ENCODE results near the gene MACROD2. TPM values are rescaled to one million over a fixed set of nuclear protein-coding genes. Genes with fewer than 3 reads are reported as not detected.

MACROD2 gene
- total and polyA plus RNA-seq, 7 donors: 0.20 to 4.8 (median 0.87) TPM

DNA sequence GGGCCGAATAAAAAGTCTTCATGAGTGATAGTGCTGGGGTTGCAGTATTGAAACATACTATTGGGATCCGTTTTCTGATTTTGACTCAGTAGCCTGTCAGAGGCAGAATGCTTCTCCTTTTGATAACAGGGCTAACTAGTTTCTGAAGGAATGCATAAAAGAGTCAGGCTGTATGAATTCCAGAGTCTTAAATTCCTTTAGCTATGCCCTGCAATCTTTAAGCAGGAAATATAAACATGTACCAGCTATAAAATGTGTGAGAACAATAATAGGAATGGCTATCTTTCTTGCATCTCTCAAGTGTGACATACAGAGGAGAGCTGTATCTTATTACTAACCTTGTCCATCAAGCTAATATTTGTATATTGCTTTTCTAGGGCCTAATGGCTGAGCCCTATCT, 1660.8 kb downstream of the MACROD2 start:
- ATAC-seq (no peak), DNase-seq (no peak)
- Histone ChIP-seq H3K4me3 (no peak overlapping the region), H3K27ac (no peak overlapping the region), H3K27me3 (ENCODE audit: insufficient read depth in 3 of 3, low read length in 2 of 3) (no peaks in the 10 kb centered on the region), H3K9me3 (no peaks in the 10 kb centered on the region), H3K4me1 (no peaks in the 10 kb centered on the region), H3K36me3 (ENCODE audit: insufficient read depth in 1 of 2, low read depth in 1 of 2) (no peaks in the 10 kb centered on the region)
- intact Hi-C loops (cut with DNase I): no loop called here
- 57 to 66% (median 64%) methylated on average over 2 of the region's 2 CpGs for WGBS, 3 donors
- TF ChIP-seq, protein P1, sequence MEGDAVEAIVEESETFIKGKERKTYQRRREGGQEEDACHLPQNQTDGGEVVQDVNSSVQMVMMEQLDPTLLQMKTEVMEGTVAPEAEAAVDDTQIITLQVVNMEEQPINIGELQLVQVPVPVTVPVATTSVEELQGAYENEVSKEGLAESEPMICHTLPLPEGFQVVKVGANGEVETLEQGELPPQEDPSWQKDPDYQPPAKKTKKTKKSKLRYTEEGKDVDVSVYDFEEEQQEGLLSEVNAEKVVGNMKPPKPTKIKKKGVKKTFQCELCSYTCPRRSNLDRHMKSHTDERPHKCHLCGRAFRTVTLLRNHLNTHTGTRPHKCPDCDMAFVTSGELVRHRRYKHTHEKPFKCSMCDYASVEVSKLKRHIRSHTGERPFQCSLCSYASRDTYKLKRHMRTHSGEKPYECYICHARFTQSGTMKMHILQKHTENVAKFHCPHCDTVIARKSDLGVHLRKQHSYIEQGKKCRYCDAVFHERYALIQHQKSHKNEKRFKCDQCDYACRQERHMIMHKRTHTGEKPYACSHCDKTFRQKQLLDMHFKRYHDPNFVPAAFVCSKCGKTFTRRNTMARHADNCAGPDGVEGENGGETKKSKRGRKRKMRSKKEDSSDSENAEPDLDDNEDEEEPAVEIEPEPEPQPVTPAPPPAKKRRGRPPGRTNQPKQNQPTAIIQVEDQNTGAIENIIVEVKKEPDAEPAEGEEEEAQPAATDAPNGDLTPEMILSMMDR (IDR thresholded peaks at IDR 0.05): no peak

DNA sequence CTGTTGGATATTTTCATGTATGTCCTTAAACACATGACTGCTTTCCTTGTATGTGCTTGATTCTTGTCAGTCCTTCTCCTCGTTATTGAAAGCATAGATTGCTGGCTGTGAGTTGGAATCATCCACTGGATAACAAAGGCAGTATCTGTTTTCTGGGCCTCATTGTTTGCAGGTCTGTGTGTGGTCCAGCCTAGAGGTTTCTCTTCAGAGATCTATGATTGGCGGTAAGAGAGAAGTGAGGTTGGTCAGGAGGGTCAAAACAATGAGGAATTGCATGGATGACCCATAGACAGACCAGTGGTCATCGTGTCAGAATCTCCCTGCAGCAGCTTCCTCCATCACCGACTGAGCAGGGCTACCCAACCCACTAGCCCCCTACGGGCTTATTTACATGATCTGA, 1663.0 kb downstream of the MACROD2 start:
- H3K36me3 ChIP-seq (ENCODE audit: insufficient read depth in 1 of 2, low read depth in 1 of 2): no peaks in the 10 kb centered on the region
- DNase-seq: no peak
- no peak overlapping the region for H3K4me3 ChIP-seq
- peaks cover 0 to 3% (median 0%) of the 10 kb centered on the region in 3 donors for H3K27me3 ChIP-seq (ENCODE audit: insufficient read depth in 3 of 3, low read length in 2 of 3)
- H3K27ac ChIP-seq: no peak overlapping the region
- intact Hi-C loops (cut with DNase I): no loop called here
- WGBS, 3 donors: 61 to 71% (median 64%) methylated on average over 5 of the region's 5 CpGs
- no peaks in the 10 kb centered on the region for H3K9me3 ChIP-seq
- TF ChIP-seq, protein P1 (IDR thresholded peaks at IDR 0.05): no peak
- ATAC-seq: no peak
- H3K4me1 ChIP-seq: no peaks in the 10 kb centered on the region

DNA sequence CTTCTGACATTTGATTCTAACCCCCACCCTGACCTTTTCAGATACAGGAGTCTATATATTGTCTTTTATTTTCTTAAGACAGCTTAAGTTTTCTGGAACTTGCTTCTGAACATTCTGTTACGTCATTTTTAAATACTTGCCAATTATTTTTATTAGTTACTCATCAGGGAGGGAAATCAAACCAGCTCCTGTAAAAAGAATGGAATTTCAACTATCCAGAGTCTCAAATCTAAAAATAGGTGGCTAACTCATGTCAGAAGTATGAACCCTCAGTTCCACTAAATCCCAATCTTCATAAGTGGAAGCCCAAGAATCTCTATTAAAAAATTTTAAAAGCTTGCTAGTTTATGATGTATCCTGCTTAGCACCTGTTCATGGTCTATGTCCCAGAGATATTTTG, 1677.9 kb downstream of the MACROD2 start:
- TF ChIP-seq, protein P1 (IDR thresholded peaks at IDR 0.05): no peak
- no peaks in the 10 kb centered on the region for H3K9me3 ChIP-seq
- H3K27ac ChIP-seq: no peak overlapping the region
- intact Hi-C loops (cut with DNase I): no loop called here
- no peaks in the 10 kb centered on the region for H3K36me3 ChIP-seq (ENCODE audit: insufficient read depth in 1 of 2, low read depth in 1 of 2)
- H3K4me1 ChIP-seq: no peaks in the 10 kb centered on the region
- no peaks in the 10 kb centered on the region for H3K27me3 ChIP-seq (ENCODE audit: insufficient read depth in 3 of 3, low read length in 2 of 3)
- no peak for ATAC-seq
- no peak overlapping the region for H3K4me3 ChIP-seq
- DNase-seq: no peak
- 17 to 28% (median 18%) methylated on average over 1 of the region's 1 CpG for WGBS, 3 donors

DNA sequence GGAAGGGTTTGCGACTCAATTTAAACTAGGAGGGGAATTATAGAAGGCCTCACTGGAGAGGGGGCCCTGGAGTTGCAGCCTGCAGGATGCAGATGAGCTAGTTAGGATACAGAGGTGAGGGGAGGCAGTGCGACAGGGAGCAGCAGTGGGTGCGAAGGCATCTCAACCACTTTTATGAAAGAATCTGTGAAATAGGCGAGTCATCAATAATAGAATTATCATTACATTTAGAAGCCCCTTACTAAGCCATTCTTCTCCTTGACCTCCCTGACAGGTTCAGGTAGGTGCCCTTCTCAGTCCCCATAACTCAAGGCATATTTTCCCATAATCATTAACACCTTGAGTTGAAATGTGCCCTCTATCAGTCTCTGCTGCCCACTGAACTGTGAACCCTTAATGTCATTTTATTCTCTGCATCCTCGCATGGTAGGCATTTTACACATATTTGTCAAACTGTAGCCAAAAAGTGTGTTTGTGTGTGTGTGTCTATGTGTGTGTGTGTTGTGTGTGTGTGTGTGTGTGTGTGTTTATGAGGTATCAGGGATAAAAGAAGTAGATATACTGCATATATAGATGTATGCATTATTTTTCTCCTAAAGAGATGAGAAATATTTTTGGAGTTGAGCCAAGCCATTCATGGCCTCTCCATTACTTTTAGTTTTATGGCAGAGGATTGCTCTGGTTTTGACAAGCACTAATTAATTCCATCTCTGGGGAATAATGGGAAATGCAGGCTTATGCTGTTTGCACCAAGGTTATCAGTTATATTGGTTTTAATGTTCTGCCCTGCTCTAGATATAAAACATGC, 1679.1 kb downstream of the MACROD2 start:
- 86 to 96% (median 96%) methylated on average over 5 of the region's 5 CpGs for WGBS, 3 donors
- no peak overlapping the region for H3K27ac ChIP-seq
- TF ChIP-seq, protein P1 (IDR thresholded peaks at IDR 0.05): no peak
- no peaks in the 10 kb centered on the region for H3K9me3 ChIP-seq
- ATAC-seq (no peak), DNase-seq (no peak)
- no peaks in the 10 kb centered on the region for H3K36me3 ChIP-seq (ENCODE audit: insufficient read depth in 1 of 2, low read depth in 1 of 2)
- intact Hi-C loops (cut with DNase I): no loop called here
- no peaks in the 10 kb centered on the region for H3K27me3 ChIP-seq (ENCODE audit: insufficient read depth in 3 of 3, low read length in 2 of 3)
- H3K4me3 ChIP-seq: no peak overlapping the region
- H3K4me1 ChIP-seq: no peaks in the 10 kb centered on the region

All from psoas muscle (tissue), 8 donors.